ENCODE measurements around the gene CFAP119. TPM values are rescaled to one million over a fixed set of nuclear protein-coding genes. Genes with fewer than 3 reads are reported as not detected.

Gene CFAP119
- total and polyA plus RNA-seq, 9 of the 15 experiments (the other 6 are each of a cell fraction or from before 2014, with no cell fraction given): 5.5 to 33.7 (median 9.6) TPM

DNA sequence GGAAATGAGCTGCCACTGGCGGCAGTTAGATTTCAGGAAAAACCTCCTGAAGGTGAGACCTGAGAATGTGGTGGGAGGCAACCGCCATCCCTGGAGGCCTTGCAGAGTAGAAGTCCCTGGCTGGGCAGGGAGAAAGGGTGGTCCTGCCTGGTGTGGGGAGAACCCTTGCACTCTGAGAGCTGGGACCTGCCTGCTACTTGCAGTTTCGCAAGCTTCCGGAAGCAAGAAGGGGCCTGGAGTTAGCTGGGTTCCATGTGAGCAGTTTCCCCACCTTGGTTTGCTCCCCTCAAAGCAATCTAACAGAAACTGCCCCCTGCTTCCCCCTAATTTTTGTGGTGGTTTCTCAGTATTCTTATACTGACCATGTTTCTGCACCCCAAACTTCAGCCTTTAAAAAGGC lies 18.7 kb upstream of the CFAP119 start (continued):
- TF ChIP-seq, protein P1, sequence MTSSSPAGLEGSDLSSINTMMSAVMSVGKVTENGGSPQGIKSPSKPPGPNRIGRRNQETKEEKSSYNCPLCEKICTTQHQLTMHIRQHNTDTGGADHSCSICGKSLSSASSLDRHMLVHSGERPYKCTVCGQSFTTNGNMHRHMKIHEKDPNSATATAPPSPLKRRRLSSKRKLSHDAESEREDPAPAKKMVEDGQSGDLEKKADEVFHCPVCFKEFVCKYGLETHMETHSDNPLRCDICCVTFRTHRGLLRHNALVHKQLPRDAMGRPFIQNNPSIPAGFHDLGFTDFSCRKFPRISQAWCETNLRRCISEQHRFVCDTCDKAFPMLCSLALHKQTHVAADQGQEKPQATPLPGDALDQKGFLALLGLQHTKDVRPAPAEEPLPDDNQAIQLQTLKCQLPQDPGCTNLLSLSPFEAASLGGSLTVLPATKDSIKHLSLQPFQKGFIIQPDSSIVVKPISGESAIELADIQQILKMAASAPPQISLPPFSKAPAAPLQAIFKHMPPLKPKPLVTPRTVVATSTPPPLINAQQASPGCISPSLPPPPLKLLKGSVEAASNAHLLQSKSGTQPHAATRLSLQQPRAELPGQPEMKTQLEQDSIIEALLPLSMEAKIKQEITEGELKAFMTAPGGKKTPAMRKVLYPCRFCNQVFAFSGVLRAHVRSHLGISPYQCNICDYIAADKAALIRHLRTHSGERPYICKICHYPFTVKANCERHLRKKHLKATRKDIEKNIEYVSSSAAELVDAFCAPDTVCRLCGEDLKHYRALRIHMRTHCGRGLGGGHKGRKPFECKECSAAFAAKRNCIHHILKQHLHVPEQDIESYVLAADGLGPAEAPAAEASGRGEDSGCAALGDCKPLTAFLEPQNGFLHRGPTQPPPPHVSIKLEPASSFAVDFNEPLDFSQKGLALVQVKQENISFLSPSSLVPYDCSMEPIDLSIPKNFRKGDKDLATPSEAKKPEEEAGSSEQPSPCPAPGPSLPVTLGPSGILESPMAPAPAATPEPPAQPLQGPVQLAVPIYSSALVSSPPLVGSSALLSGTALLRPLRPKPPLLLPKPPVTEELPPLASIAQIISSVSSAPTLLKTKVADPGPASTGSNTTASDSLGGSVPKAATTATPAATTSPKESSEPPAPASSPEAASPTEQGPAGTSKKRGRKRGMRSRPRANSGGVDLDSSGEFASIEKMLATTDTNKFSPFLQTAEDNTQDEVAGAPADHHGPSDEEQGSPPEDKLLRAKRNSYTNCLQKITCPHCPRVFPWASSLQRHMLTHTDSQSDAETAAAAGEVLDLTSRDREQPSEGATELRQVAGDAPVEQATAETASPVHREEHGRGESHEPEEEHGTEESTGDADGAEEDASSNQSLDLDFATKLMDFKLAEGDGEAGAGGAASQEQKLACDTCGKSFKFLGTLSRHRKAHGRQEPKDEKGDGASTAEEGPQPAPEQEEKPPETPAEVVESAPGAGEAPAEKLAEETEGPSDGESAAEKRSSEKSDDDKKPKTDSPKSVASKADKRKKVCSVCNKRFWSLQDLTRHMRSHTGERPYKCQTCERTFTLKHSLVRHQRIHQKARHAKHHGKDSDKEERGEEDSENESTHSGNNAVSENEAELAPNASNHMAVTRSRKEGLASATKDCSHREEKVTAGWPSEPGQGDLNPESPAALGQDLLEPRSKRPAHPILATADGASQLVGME (CRISPR knock-in tag; IDR thresholded peaks at IDR 0.05): no peak
- TF ChIP-seq NR1H2 (CRISPR knock-in tag; IDR thresholded peaks at IDR 0.05) (no peak), ZBTB7A (IDR thresholded peaks at IDR 0.05; ENCODE audit: borderline replicate concordance, control insufficient read depth, low read depth, low read length) (no peak), NCOA6 (IDR thresholded peaks at IDR 0.05) (no peak), NFYB (IDR thresholded peaks at IDR 0.05; ENCODE audit: extremely low read depth, insufficient read length) (no peak), ZNF431 (CRISPR knock-in tag; IDR thresholded peaks at IDR 0.05) (no peak)
- TF ChIP-seq, protein P2, sequence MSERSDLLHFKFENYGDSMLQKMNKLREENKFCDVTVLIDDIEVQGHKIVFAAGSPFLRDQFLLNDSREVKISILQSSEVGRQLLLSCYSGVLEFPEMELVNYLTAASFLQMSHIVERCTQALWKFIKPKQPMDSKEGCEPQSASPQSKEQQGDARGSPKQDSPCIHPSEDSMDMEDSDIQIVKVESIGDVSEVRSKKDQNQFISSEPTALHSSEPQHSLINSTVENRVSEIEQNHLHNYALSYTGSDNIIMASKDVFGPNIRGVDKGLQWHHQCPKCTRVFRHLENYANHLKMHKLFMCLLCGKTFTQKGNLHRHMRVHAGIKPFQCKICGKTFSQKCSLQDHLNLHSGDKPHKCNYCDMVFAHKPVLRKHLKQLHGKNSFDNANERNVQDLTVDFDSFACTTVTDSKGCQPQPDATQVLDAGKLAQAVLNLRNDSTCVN (CRISPR knock-in tag; IDR thresholded peaks at IDR 0.05): no peak

All from K562 (cell line).